ENCODE measurements around the gene CRYZL1. TPM values are rescaled to one million over a fixed set of nuclear protein-coding genes. Genes with fewer than 3 reads are reported as not detected.
"Not testable (repeated sequence)": the region's sequence is repeated elsewhere in the genome, so short reads cannot be mapped to it uniquely, and the experiment has no call there.

Gene CRYZL1
- total and polyA plus RNA-seq, 7 donors = 17.3 to 90.8 (median 46.6) TPM

DNA sequence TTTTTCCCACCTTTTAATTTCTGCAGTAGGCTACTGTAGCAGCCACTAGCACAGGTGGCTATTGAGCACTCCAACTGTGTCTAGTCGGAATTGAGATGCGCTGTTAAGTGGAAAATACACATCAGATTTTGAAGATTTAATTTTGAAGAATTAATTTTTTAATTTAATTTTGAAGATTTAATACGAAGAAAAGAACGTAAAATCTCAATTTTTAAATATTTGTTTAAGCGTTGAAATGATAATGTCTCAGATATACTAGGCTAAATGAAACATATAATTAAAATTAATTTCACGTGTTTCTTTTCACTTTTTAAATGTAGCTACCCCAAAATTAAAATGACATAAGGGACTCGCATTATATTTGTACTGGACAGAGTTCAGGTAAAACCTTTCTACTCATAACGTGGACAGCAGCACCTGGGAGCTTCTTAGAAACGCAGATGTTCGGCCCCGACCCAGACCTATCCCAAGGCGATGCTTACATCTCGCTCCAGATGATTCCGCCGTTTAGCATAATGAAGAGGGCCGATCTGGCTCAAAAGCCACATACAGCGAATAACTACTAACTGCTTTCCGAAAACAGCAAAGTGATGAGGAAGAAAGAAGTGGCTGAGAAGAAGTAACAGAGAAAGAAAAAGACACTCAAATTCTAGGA is 717 bp downstream of the CRYZL1 start:
- Histone ChIP-seq H3K36me3 (no peaks in the 10 kb centered on the region), H3K4me1 (peaks cover 0 to 31% (median 29%) of the 10 kb centered on the region in 4 donors), H3K27ac (peak overlapping the region; percentile 94 to 97 (median 96)), H3K27me3 (no peaks in the 10 kb centered on the region), H3K9me3 (no peaks in the 10 kb centered on the region), H3K4me3 (peak overlapping the region; percentile 61 to 99 (median 92))
- intact Hi-C loops (cut with DNase I) = loop anchor here (5.0 to 10.0 kb wide), 3 partner anchors 164 to 434 kb away; partner anchors contain the start of genes MRPS6, SLC5A3 and TMEM50B
- WGBS, 2 donors = 12 to 23% methylated on average over 18 of the region's 18 CpGs
- DNase-seq = no peak
- TF ChIP-seq, protein P1, sequence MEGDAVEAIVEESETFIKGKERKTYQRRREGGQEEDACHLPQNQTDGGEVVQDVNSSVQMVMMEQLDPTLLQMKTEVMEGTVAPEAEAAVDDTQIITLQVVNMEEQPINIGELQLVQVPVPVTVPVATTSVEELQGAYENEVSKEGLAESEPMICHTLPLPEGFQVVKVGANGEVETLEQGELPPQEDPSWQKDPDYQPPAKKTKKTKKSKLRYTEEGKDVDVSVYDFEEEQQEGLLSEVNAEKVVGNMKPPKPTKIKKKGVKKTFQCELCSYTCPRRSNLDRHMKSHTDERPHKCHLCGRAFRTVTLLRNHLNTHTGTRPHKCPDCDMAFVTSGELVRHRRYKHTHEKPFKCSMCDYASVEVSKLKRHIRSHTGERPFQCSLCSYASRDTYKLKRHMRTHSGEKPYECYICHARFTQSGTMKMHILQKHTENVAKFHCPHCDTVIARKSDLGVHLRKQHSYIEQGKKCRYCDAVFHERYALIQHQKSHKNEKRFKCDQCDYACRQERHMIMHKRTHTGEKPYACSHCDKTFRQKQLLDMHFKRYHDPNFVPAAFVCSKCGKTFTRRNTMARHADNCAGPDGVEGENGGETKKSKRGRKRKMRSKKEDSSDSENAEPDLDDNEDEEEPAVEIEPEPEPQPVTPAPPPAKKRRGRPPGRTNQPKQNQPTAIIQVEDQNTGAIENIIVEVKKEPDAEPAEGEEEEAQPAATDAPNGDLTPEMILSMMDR (IDR thresholded peaks at IDR 0.05) = no peak
- TF ChIP-seq POLR2A (IDR thresholded peaks at IDR 0.05) (no peak), EP300 (IDR thresholded peaks at IDR 0.05) (no peak), POLR2AphosphoS5 (IDR thresholded peaks at IDR 0.05) (no peak)

DNA sequence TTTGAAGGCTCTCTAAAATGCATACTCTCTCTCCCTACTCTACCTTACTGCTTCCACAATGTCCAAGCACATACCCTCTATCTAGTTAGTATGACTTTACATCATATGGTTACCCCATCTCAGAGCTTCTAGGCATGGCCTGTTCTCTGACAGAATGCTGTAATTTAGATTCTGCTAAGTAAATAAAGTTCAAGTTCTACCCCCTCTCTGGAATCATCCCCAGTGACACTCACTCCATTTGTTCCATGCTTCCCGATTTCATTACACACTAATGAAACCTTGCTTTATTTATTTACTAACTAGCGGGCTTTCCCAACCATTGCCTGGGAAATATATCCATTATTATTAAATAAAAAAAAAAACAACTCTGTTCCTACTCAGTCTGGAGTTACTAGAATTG is 7.3 kb downstream of the CRYZL1 start:
- TF ChIP-seq POLR2AphosphoS5 (IDR thresholded peaks at IDR 0.05) (no peak), EP300 (IDR thresholded peaks at IDR 0.05) (no peak), POLR2A (IDR thresholded peaks at IDR 0.05) (no peak)
- TF ChIP-seq, protein P1 (IDR thresholded peaks at IDR 0.05) = no peak
- DNase-seq = no peak
- Histone ChIP-seq H3K27me3 (no peaks in the 10 kb centered on the region), H3K36me3 (peaks cover 0 to 25% (median 3%) of the 10 kb centered on the region in 4 donors), H3K4me3 (no peak overlapping the region), H3K9me3 (no peaks in the 10 kb centered on the region), H3K27ac (no peak overlapping the region), H3K4me1 (no peaks in the 10 kb centered on the region)
- WGBS, 2 donors = 85 to 94% methylated on average over 2 of the region's 2 CpGs
- intact Hi-C loops (cut with DNase I) = no loop called here

DNA sequence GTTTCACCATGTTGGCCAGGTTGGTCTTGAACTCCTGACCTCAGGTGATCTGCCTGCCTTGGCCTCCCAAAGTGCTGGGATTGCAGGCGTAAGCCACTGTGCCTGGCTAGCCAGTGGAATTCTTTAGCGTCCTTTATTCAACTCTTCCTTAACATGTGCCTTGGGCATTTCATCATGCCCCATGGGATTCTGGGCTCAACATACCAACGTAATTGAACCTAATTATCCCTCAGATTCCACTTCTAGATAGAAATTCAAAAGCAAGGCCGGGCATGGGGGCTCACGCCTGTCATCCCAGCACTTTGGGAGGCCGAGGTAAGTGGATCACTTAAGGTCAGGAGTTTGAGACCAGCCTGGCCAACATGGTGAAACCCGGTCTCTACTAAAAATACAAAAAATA is 15.4 kb downstream of the CRYZL1 start:
- intact Hi-C loops (cut with DNase I); DNase-seq; H3K9me3 ChIP-seq; H3K27me3 ChIP-seq; H3K4me1 ChIP-seq; H3K27ac ChIP-seq; H3K4me3 ChIP-seq: not testable (repeated sequence)
- peaks cover 0 to 59% (median 11%) of the 10 kb centered on the region in 4 donors for H3K36me3 ChIP-seq
- 95 to 97% methylated on average over 7 of the region's 7 CpGs for WGBS, 2 donors

DNA sequence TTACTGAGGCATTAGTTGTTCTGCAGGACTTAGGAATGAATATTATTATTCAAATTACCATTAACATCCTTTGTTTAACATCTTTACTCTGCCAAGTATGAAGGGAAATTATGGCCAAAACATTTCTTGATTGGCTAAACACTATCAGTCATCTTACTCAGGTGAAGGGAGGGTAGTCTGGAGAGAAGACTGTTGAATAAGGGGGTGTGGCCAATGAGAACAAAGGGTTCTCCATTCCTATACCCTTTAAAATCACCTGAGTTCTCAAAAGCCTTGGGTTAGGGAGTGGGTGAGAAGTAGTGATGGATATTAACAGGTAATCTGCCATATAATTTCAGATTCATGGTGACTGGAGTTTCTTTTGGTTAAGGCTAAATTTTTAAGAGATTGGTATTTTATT is 19.3 kb downstream of the CRYZL1 start:
- TF ChIP-seq POLR2A (IDR thresholded peaks at IDR 0.05) = no peak
- no peak for TF ChIP-seq POLR2AphosphoS5 (IDR thresholded peaks at IDR 0.05)
- TF ChIP-seq, protein P1 (IDR thresholded peaks at IDR 0.05) = no peak
- TF ChIP-seq EP300 (IDR thresholded peaks at IDR 0.05) = no peak
- Histone ChIP-seq H3K27ac (no peak overlapping the region), H3K9me3 (no peaks in the 10 kb centered on the region), H3K36me3 (peaks cover 0 to 56% (median 15%) of the 10 kb centered on the region in 4 donors), H3K4me1 (no peaks in the 10 kb centered on the region), H3K4me3 (no peak overlapping the region), H3K27me3 (no peaks in the 10 kb centered on the region)
- intact Hi-C loops (cut with DNase I) = no loop called here
- no peak for DNase-seq

DNA sequence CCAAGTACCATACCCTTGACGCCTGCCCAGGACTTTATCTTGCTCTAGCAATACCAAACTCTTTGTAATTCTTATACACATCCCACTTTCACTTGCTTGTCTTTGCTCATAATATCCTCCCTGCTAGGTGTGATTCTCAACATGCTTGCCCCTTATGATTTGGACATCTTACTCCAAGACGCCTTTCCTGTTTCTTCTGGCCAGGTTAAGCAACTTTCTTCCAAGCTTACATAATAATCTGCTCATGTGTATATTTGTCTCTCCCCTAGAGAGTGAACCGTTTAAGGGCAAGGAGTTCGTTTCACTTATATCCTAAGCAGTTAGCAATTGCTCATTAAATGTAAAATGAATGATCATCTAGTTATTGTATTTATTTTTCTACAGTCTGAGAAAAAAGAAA is 21.8 kb downstream of the CRYZL1 start:
- TF ChIP-seq EP300 (IDR thresholded peaks at IDR 0.05) (no peak), POLR2A (IDR thresholded peaks at IDR 0.05) (no peak), POLR2AphosphoS5 (IDR thresholded peaks at IDR 0.05) (no peak)
- TF ChIP-seq, protein P1 (IDR thresholded peaks at IDR 0.05) = no peak
- H3K9me3 ChIP-seq = no peaks in the 10 kb centered on the region
- intact Hi-C loops (cut with DNase I) = no loop called here
- no peak for DNase-seq
- H3K27me3 ChIP-seq = no peaks in the 10 kb centered on the region
- peaks cover 0 to 74% (median 17%) of the 10 kb centered on the region in 4 donors for H3K36me3 ChIP-seq
- no peaks in the 10 kb centered on the region for H3K4me1 ChIP-seq
- WGBS, 2 donors = 93 to 95% methylated on average over 4 of the region's 4 CpGs
- H3K27ac ChIP-seq = no peak overlapping the region
- H3K4me3 ChIP-seq = no peak overlapping the region
